Measurements from ENCODE around the gene ISG20.

DNA sequence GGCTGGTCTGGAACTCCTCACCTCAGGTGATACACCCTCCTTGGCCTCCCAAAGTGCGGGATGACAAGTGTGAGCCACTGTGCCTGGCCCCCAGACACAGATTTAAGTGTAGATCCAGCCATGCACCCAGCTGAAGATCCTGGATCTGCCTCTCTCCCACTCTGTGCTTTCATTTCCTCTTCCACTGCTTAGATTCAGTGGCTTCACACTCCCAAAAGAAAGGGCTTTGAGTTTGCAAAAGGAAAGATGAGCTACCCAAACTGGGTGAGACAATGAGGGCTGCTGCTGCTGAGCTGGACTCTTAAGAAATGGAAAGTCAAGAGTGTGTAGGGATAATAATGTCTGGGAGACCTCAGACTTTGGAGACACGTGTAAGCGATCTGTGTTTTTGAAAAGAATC is 45.5 kb downstream of the ISG20 start:
- TF ChIP-seq CTCF (IDR thresholded peaks at IDR 0.05) (no peak), POLR2A (IDR thresholded peaks at IDR 0.05) (no peak)
